ENCODE data around the gene HIRIP3.

Gene HIRIP3

GRCh38 chr16:29958756-29959155, 36.7 kb downstream of the HIRIP3 start:
- DNase-seq, result no peak
- no peak for TF ChIP-seq GATA1 (IDR thresholded peaks at IDR 0.05; ENCODE audit: low read depth, low read length)
- no peak for TF ChIP-seq POLR2A (IDR thresholded peaks at IDR 0.05; ENCODE audit: low read length)

- DNase-seq, result no peak
- TF ChIP-seq POLR2A (IDR thresholded peaks at IDR 0.05; ENCODE audit: low read length) (no peak), GATA1 (IDR thresholded peaks at IDR 0.05; ENCODE audit: low read depth, low read length) (no peak)
These were observed 43.6 kb downstream of the HIRIP3 start for GRCh38 chr16:29951625-29952365.

GRCh38 chr16:29950806-29951461, 44.5 kb downstream of the HIRIP3 start:
- no peak for DNase-seq
- TF ChIP-seq POLR2A (IDR thresholded peaks at IDR 0.05; ENCODE audit: low read length) (no peak), GATA1 (IDR thresholded peaks at IDR 0.05; ENCODE audit: low read depth, low read length) (no peak)

GRCh38 chr16:29947897-29948296, 47.5 kb downstream of the HIRIP3 start:
- TF ChIP-seq GATA1 (IDR thresholded peaks at IDR 0.05; ENCODE audit: low read depth, low read length) (no peak), POLR2A (IDR thresholded peaks at IDR 0.05; ENCODE audit: low read length) (no peak)
- no peak for DNase-seq

GRCh38 chr16:29943846-29944799, 51.3 kb downstream of the HIRIP3 start:
- no peak for TF ChIP-seq POLR2A (IDR thresholded peaks at IDR 0.05; ENCODE audit: low read length)
- TF ChIP-seq GATA1 (IDR thresholded peaks at IDR 0.05; ENCODE audit: low read depth, low read length), result no peak
- no peak for DNase-seq

Measured in erythroblast (primary cell).